GM23338 (cell line): ENCODE data around the gene HERC4. TPM values are rescaled to one million over a fixed set of nuclear protein-coding genes. Genes with fewer than 3 reads are reported as not detected.

Experiments
- ATAC-seq: fragments of 200-7000 bp; cut with Tn5 transposase; 3 replicates; pipeline ENCODE4 v1.9.1; 2020
- DNase-seq: peaks from one replicate; pipeline ENCODE4 v3.0.0-alpha.2; 2015; ENCODE audit warnings: low spot score
- H2AFZ ChIP-seq: fragments of 200-600 bp; sonication (generic); 2 replicates; pipeline ENCODE4 v1.8.0; 2016; ENCODE audit warnings: antibody characterized with exemption, mild to moderate bottlenecking, moderate library complexity
- H3F3A ChIP-seq: fragments of 200-600 bp; sonication (generic); replicated peaks from 2 replicates; pipeline ENCODE4 v1.8.0; 2017; ENCODE audit warnings: antibody characterized with exemption, mixed run types, low read depth
- H3K27ac ChIP-seq: fragments of 200-600 bp; sonication (generic); 2 replicates; pipeline ENCODE4 v1.6.1; 2016; ENCODE audit warnings: low read depth
- H3K27me3 ChIP-seq: fragments of 200-600 bp; sonication (generic); 2 replicates; pipeline ENCODE4 v1.8.0; 2016; ENCODE audit warnings: mild to moderate bottlenecking, mixed run types, moderate library complexity; ENCODE audit not compliant: insufficient read depth
- H3K36me3 ChIP-seq: fragments of 200-600 bp; sonication (generic); 2 replicates; pipeline ENCODE4 v1.8.0; 2016; ENCODE audit warnings: mild to moderate bottlenecking; ENCODE audit not compliant: insufficient read depth
- H3K4me1 ChIP-seq: fragments of 200-600 bp; sonication (generic); 2 replicates; pipeline ENCODE4 v1.8.0; 2016; ENCODE audit warnings: mild to moderate bottlenecking, moderate library complexity; ENCODE audit not compliant: insufficient read depth
- H3K4me2 ChIP-seq: fragments of 200-600 bp; sonication (generic); 2 replicates; pipeline ENCODE4 v1.7.1; 2017; ENCODE audit warnings: mixed run types
- H3K4me3 ChIP-seq: fragments of 200-600 bp; sonication (generic); 2 replicates; pipeline ENCODE4 v1.6.1; 2016; ENCODE audit warnings: mixed run types
- H3K79me2 ChIP-seq: fragments of 200-600 bp; sonication (generic); replicated peaks from 2 replicates; pipeline ENCODE4 v1.8.0; 2017; ENCODE audit warnings: mild to moderate bottlenecking; ENCODE audit not compliant: insufficient read depth
- H3K9me2 ChIP-seq: fragments of 200-600 bp; sonication (generic); 2 replicates; pipeline ENCODE4 v1.8.0; 2017; ENCODE audit not compliant: insufficient read depth
- H4K20me1 ChIP-seq: fragments of 200-600 bp; sonication (generic); replicated peaks from 2 replicates; pipeline ENCODE4 v1.8.0; 2017; ENCODE audit warnings: mild to moderate bottlenecking; ENCODE audit not compliant: insufficient read depth
- H3K27ac Mint-ChIP-seq: 2 replicates; pipeline ENCODE4 v1.8.0; 2020; ENCODE audit warnings: inconsistent platforms, mild to moderate bottlenecking, moderate library complexity, mixed read lengths
- H3K27me3 Mint-ChIP-seq: 3 replicates; pipeline ENCODE4 v1.8.0; 2022; ENCODE audit warnings: low read depth, mild to moderate bottlenecking, moderate library complexity, mixed read lengths, inconsistent platforms; ENCODE audit not compliant: insufficient read depth, poor library complexity
- H3K36me3 Mint-ChIP-seq: 3 replicates; pipeline ENCODE4 v1.8.0; 2021; ENCODE audit warnings: low read depth, mild to moderate bottlenecking, inconsistent platforms, moderate library complexity, mixed read lengths
- H3K4me1 Mint-ChIP-seq: 3 replicates; pipeline ENCODE4 v1.8.0; 2020; ENCODE audit warnings: mild to moderate bottlenecking, inconsistent platforms, mixed read lengths
- H3K4me3 Mint-ChIP-seq: 3 replicates; pipeline ENCODE4 v1.8.0; 2021; ENCODE audit warnings: moderate library complexity, mild to moderate bottlenecking, inconsistent platforms, mixed read lengths
- H3K9me3 Mint-ChIP-seq: 3 replicates; pipeline ENCODE4 v1.8.0; 2020; ENCODE audit warnings: moderate library complexity, mild to moderate bottlenecking, inconsistent platforms, mixed read lengths
- EZH2 ChIP-seq: fragments of 200-600 bp; sonication (generic); IDR thresholded peaks from one replicate; pipeline ENCODE4 v1.8.0; 2017; ENCODE audit warnings: antibody characterized with exemption, mild to moderate bottlenecking, low read depth; ENCODE audit not compliant: unreplicated experiment
- JUNB ChIP-seq: IDR thresholded peaks from one replicate; pipeline ENCODE4 v1.6.1; 2016; ENCODE audit warnings: antibody characterized with exemption; ENCODE audit not compliant: unreplicated experiment
- POLR2AphosphoS5 ChIP-seq: IDR thresholded peaks from 2 replicates; pipeline ENCODE4 v1.6.1; 2016; ENCODE audit warnings: antibody characterized with exemption, low read depth
- ZNF331 ChIP-seq: fragments of 250-450 bp; sonication (Bioruptor Pico); IDR thresholded peaks from 2 replicates; pipeline ENCODE4 v1.5.0; 2020; ENCODE audit warnings: low read depth, mild to moderate bottlenecking, moderate library complexity
- long read RNA-seq: library from polyadenylated mRNA; unstranded; transcript quantifications from one replicate; pipeline ENCODE4 v2.0.0, GENCODE V29; 2020; ENCODE audit not compliant: unreplicated experiment
- polyA plus RNA-seq: library from polyadenylated mRNA; unstranded; fragments of >200 nt; fragmentation: Nextera tagmentation; extraction: Ambion mirVana; gene quantifications from 2 replicates; pipeline ENCODE4 v1.2.1, GENCODE V29; 2016
- total RNA-seq: library from RNA; depleted of rRNA; stranded (reverse); fragments of >200 nt; shearing (Covaris generic); gene quantifications from 2 replicates; pipeline ENCODE4 v1.2.3, GENCODE V29; 2014; rRNA removed
- TF ChIP-seq, protein P1 (sequence below), 2 experiments: fragments of 200-600 bp in 1 of 2; sonication (generic) in 1 of 2; conservative IDR thresholded peaks; 2 replicates each; pipeline versions ENCODE4 v1.5.1 to v1.6.1; 2016 to 2017; ENCODE audit warnings: antibody characterized with exemption in 2 of 2, low read depth in 2 of 2, mild to moderate bottlenecking in 2 of 2, moderate library complexity in 1 of 2
- TF ChIP-seq, protein P2 (sequence below): fragments of 250-450 bp; sonication (Bioruptor Pico); IDR thresholded peaks from 2 replicates; pipeline ENCODE4 v1.5.0; 2020; ENCODE audit warnings: mild to moderate bottlenecking, moderate library complexity

The HERC4 gene, protein sequence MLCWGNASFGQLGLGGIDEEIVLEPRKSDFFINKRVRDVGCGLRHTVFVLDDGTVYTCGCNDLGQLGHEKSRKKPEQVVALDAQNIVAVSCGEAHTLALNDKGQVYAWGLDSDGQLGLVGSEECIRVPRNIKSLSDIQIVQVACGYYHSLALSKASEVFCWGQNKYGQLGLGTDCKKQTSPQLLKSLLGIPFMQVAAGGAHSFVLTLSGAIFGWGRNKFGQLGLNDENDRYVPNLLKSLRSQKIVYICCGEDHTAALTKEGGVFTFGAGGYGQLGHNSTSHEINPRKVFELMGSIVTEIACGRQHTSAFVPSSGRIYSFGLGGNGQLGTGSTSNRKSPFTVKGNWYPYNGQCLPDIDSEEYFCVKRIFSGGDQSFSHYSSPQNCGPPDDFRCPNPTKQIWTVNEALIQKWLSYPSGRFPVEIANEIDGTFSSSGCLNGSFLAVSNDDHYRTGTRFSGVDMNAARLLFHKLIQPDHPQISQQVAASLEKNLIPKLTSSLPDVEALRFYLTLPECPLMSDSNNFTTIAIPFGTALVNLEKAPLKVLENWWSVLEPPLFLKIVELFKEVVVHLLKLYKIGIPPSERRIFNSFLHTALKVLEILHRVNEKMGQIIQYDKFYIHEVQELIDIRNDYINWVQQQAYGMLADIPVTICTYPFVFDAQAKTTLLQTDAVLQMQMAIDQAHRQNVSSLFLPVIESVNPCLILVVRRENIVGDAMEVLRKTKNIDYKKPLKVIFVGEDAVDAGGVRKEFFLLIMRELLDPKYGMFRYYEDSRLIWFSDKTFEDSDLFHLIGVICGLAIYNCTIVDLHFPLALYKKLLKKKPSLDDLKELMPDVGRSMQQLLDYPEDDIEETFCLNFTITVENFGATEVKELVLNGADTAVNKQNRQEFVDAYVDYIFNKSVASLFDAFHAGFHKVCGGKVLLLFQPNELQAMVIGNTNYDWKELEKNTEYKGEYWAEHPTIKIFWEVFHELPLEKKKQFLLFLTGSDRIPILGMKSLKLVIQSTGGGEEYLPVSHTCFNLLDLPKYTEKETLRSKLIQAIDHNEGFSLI
- total RNA-seq (60.4 and 67.2 TPM in 2 replicates), polyA plus RNA-seq (16.2 and 20.1 TPM in 2 replicates)
- long read RNA-seq, full-length matches to known transcripts, result 2 of 5 reads
- long read RNA-seq, partial matches to known transcripts, result 2 of 5 reads
- long read RNA-seq, other reads (novel, unspliced or antisense), result 1 of 5 reads

DNA sequence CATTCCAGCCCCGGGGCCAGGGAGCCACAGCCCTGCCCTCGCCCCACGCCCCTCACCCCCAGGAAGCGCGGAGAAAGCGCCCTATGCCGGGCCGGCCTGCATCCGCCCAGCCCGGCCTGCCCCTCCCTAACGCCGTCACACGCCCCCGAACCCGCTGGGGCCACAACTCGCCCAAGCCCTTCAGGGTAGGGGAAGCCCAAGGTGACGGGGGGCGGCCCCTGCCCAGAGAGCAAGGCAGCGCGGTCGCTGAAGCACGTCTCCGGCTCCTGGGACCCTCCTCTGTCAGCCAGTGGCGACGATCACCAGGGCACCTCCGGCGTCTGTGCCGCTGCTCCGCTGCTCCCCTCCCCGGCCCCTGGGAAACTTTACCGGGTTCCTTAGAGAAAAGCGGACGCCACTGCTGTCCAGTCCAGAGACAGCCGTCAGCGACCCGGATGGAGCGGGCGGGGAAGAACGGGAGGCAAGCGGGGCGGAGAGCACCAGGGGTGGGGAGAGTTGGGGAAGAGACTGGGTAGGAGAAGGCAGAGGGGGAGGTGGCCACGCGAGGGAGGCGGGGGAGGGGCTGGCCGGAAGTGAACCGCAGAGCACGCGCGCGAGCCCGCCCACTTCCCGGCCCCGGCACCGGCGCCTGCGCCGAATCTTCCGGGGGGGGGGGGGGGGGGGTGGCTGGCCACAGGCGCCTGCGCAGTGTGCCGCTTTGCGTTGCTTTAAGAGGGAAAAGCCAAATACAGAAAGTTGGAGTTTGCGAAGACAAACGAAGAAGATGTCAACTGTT is at the start of gene HERC4:
Gene HERC4, minus strand, starts transcription at position 509 of the 775 bp plus-strand sequence. CDS start 2,175 bp downstream, outside the sequence.
- Mint-ChIP-seq H3K9me3 (no peaks in the 10 kb centered on the region; the same call in 2 of the 3 replicates), H3K27ac (peak within 1 kb of the TSS; percentile 90), H3K4me1 (peaks cover 19% of the 10 kb centered on the region), H3K36me3 (peaks cover 6% of the 10 kb centered on the region), H3K4me3 (peak within 1 kb of the TSS; percentile 97), H3K27me3 (peaks cover 2% of the 10 kb centered on the region)
- Histone ChIP-seq H3K36me3 (no peaks in the 10 kb centered on the region), H3K4me2 (peak within 1 kb of the TSS; percentile 79), H2AFZ (peak within 1 kb of the TSS; percentile 86), H4K20me1 (no peaks in the 10 kb centered on the region), H3K27ac (peak within 1 kb of the TSS; percentile 97), H3K4me1 (peaks cover 10% of the 10 kb centered on the region), H3K79me2 (peaks cover 45% of the 10 kb centered on the region), H3K4me3 (peak within 1 kb of the TSS; percentile 93), H3K9me2 (no peaks in the 10 kb centered on the region), H3F3A (peaks cover 4% of the 10 kb centered on the region; the same call in 1 of the 2 replicates), H3K27me3 (no peaks in the 10 kb centered on the region)
- ATAC-seq (peak; percentile 90), DNase-seq (peak; percentile 94)
- TF ChIP-seq POLR2AphosphoS5 (peak; percentile 72), ZNF331 (CRISPR knock-in tag) (no peak)

DNA sequence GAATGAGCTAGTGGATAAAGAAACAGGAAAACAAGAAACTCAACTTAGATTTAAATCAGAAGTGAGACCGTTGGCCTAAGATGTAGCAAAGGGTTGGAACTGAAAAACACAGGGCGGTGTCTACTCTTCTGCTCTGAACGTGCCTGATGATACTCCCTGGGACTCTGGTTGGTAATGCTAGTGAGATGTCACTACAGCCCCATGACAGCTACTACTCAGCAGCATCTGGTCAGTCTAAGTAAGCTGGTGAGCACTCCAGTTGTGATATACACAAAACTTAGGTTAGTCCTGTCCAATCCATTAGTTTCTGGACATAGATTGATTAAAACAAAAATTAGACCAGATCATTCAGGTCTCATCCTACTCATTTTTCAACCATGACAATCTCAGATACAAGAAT is 49.6 kb upstream of the HERC4 start:
- Histone ChIP-seq H3F3A (no peaks in the 10 kb centered on the region), H3K4me2 (no peak overlapping the region), H3K4me3 (no peak overlapping the region), H3K27me3 (no peaks in the 10 kb centered on the region), H3K36me3 (no peaks in the 10 kb centered on the region), H3K79me2 (no peaks in the 10 kb centered on the region), H3K27ac (no peak overlapping the region), H3K4me1 (no peaks in the 10 kb centered on the region), H4K20me1 (no peaks in the 10 kb centered on the region), H3K9me2 (no peaks in the 10 kb centered on the region; the same call in 1 of the 2 replicates), H2AFZ (peak overlapping the region; percentile 28; the same call in 1 of the 2 replicates)
- Mint-ChIP-seq H3K9me3 (no peaks in the 10 kb centered on the region), H3K27ac (no peak overlapping the region), H3K4me1 (no peaks in the 10 kb centered on the region), H3K27me3 (no peaks in the 10 kb centered on the region), H3K36me3 (no peaks in the 10 kb centered on the region), H3K4me3 (no peak overlapping the region)
- ATAC-seq (no peak), DNase-seq (no peak)
- TF ChIP-seq EZH2 (no peak), JUNB (no peak)
- TF ChIP-seq, protein P1, sequence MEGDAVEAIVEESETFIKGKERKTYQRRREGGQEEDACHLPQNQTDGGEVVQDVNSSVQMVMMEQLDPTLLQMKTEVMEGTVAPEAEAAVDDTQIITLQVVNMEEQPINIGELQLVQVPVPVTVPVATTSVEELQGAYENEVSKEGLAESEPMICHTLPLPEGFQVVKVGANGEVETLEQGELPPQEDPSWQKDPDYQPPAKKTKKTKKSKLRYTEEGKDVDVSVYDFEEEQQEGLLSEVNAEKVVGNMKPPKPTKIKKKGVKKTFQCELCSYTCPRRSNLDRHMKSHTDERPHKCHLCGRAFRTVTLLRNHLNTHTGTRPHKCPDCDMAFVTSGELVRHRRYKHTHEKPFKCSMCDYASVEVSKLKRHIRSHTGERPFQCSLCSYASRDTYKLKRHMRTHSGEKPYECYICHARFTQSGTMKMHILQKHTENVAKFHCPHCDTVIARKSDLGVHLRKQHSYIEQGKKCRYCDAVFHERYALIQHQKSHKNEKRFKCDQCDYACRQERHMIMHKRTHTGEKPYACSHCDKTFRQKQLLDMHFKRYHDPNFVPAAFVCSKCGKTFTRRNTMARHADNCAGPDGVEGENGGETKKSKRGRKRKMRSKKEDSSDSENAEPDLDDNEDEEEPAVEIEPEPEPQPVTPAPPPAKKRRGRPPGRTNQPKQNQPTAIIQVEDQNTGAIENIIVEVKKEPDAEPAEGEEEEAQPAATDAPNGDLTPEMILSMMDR (conservative IDR thresholded peaks at IDR 0.05; ENCODE audit: low read depth in 2 of 2), result no peak
- TF ChIP-seq, protein P2, sequence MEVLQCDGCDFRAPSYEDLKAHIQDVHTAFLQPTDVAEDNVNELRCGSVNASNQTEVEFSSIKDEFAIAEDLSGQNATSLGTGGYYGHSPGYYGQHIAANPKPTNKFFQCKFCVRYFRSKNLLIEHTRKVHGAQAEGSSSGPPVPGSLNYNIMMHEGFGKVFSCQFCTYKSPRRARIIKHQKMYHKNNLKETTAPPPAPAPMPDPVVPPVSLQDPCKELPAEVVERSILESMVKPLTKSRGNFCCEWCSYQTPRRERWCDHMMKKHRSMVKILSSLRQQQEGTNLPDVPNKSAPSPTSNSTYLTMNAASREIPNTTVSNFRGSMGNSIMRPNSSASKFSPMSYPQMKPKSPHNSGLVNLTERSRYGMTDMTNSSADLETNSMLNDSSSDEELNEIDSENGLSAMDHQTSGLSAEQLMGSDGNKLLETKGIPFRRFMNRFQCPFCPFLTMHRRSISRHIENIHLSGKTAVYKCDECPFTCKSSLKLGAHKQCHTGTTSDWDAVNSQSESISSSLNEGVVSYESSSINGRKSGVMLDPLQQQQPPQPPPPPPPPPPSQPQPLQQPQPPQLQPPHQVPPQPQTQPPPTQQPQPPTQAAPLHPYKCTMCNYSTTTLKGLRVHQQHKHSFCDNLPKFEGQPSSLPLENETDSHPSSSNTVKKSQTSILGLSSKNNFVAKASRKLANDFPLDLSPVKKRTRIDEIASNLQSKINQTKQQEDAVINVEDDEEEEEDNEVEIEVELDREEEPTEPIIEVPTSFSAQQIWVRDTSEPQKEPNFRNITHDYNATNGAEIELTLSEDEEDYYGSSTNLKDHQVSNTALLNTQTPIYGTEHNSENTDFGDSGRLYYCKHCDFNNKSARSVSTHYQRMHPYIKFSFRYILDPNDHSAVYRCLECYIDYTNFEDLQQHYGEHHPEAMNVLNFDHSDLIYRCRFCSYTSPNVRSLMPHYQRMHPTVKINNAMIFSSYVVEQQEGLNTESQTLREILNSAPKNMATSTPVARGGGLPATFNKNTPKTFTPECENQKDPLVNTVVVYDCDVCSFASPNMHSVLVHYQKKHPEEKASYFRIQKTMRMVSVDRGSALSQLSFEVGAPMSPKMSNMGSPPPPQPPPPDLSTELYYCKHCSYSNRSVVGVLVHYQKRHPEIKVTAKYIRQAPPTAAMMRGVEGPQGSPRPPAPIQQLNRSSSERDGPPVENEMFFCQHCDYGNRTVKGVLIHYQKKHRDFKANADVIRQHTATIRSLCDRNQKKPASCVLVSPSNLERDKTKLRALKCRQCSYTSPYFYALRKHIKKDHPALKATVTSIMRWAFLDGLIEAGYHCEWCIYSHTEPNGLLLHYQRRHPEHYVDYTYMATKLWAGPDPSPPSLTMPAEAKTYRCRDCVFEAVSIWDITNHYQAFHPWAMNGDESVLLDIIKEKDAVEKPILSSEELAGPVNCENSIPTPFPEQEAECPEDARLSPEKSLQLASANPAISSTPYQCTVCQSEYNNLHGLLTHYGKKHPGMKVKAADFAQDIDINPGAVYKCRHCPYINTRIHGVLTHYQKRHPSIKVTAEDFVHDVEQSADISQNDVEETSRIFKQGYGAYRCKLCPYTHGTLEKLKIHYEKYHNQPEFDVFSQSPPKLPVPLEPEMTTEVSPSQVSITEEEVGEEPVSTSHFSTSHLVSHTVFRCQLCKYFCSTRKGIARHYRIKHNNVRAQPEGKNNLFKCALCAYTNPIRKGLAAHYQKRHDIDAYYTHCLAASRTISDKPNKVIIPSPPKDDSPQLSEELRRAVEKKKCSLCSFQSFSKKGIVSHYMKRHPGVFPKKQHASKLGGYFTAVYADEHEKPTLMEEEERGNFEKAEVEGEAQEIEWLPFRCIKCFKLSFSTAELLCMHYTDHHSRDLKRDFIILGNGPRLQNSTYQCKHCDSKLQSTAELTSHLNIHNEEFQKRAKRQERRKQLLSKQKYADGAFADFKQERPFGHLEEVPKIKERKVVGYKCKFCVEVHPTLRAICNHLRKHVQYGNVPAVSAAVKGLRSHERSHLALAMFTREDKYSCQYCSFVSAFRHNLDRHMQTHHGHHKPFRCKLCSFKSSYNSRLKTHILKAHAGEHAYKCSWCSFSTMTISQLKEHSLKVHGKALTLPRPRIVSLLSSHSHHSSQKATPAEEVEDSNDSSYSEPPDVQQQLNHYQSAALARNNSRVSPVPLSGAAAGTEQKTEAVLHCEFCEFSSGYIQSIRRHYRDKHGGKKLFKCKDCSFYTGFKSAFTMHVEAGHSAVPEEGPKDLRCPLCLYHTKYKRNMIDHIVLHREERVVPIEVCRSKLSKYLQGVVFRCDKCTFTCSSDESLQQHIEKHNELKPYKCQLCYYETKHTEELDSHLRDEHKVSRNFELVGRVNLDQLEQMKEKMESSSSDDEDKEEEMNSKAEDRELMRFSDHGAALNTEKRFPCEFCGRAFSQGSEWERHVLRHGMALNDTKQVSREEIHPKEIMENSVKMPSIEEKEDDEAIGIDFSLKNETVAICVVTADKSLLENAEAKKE (CRISPR knock-in tag), result no peak
